ENCODE results near the gene TMEM116.

GRCh38 chr12:111980598-111980997 is 32.4 kb downstream of the TMEM116 start:
- TF ChIP-seq CTCF (conservative IDR thresholded peaks at IDR 0.05; ENCODE audit: low read depth, low read length) (no peak), EZH2 (IDR thresholded peaks at IDR 0.05; ENCODE audit: low read length, unreplicated experiment) (no peak), EZH2phosphoT487 (IDR thresholded peaks at IDR 0.05; ENCODE audit: borderline replicate concordance, low read length) (no peak)

Measured in PC-3 (cell line).